NOMO-1 treated with dmso at 0.1 percent for 144 hours (cell line): Measurements from ENCODE around the gene CDHR2.
"Not testable (repeated sequence)": the region's sequence is repeated elsewhere in the genome, so short reads cannot be mapped to it uniquely, and the experiment has no call there.

Experiments used
- DNase-seq: peaks from one replicate; lab custom pipeline; 2025; ENCODE audit not compliant: unreplicated experiment; lab: John Stamatoyannopoulos, UW

Gene CDHR2

DNA sequence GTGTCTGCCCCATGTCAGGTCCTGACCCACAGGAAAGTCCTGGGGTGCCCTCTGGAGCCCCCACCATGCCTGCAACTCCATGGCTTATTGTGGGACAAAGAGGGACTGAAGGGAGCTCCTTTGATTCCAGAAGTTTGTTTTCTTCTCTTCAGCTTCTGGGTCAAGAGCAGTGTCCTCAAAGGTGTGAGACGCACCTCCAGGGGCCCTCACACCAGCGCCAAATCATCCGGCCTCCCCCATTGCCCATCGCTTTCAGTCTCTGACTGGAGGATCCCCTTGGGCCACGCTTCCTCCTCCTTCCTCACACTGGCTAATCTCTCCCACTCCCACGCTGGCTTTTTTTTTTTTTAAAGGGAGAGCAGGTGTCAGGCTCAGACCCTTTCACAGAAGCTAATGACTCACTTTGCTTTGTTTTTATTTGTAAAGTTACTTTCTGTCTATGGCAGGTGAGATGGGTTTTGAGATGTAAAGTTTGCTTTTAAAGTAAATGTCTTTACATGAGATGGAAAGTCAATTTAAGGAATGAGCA is 16.7 kb downstream of the CDHR2 start:
- DNase-seq, result no peak

DNA sequence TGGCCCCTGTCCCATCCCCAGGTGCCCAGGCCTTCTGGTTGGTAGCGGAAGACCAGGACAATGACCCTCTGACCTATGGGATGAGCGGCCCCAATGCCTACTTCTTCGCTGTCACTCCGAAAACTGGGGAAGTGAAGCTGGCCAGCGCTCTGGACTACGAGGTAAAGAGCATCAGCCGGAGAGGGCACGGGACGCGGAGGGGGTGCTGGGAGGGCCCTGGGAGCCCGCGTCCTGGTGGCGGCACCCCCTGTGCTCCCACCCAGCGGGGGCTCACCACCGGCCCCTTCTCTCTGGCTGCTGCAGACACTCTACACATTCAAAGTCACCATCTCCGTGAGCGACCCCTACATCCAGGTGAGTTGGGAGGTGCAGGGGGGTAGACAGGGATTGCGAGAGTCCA is 19.5 kb downstream of the CDHR2 start:
- no peak for DNase-seq

DNA sequence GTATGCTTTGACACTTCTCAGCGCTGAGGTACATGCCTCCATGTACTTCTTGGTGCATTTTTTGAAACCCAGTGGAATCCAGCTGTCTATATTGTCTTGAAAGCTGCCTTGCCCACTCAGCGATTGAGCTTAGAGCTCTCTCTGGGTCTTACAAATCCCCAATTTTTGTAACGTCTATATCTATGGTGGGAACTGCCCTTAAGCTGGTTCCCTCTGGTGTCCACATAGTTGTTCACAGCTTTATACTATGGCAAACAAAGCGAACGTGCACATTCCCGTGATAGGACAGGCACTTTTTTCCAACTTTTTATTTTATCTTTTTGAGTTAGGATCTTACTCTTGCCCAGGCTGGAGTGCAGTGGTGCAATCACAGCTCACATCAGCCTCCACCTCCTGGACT is 20.9 kb downstream of the CDHR2 start:
- no peak for DNase-seq

DNA sequence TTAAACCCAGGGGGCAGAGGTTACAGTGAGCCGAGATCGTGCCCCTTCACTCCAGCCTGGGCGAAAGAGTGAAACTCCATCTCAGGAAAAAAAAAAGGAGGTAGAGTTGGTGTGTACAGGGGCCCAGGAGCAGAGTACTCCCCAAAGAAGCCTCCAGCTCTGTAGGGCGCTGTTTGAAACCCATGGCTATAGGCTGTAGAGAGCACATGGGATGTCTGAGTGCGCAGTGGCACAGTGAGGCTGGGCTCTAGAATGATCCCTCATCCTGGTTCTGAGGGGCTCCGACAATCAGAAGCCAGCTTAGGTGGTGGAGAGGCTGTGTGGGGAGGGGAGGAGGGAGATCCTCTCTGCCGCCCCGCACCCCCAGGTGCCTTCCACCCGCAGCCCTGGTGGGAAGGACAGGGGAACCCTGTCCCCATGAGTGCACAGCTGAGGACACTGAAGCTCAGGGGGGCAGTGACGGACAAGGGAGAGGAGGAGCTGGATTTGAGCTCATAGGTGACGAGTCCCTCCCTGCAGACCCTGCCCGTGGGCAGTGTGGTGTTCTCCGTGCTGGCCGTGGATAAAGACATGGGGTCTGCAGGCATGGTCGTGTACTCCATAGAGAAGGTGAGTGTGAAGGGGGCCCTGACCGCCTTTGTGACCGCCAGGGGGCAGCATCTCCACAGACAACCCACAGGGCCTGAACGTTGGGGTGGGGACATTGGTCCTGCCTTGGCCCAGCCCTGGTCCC is 24.6 kb downstream of the CDHR2 start:
- DNase-seq, result peak; percentile 13

DNA sequence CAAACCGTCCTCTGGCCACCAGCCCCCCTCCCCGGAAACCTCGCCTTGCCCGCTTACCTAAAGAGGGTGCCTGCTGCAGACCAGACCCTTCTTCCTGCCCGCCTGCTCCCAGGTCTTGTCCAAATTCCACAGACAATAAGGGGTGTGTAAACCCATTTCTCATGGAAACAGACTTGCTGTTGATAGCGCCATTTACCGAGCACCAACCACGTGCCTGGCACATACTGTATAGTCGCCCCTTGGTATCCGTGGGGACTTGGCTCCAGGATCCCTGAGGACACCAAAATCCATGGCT is 25.1 kb downstream of the CDHR2 start:
- DNase-seq, result no peak

DNA sequence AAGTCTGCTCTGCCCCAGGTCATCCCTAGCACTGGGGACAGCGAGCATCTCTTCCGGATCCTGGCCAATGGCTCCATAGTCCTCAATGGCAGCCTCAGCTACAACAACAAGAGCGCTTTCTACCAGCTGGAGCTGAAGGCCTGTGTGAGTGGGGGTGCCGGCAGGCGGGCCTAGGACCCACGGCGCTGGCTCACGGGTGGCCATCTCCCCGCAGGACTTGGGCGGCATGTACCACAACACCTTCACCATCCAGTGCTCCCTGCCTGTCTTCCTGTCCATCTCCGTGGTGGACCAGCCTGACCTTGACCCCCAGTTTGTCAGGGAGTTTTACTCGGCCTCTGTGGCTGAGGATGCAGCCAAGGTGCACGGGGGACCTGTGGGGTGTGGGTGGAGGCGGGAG is 25.9 kb downstream of the CDHR2 start:
- DNase-seq, result no peak

DNA sequence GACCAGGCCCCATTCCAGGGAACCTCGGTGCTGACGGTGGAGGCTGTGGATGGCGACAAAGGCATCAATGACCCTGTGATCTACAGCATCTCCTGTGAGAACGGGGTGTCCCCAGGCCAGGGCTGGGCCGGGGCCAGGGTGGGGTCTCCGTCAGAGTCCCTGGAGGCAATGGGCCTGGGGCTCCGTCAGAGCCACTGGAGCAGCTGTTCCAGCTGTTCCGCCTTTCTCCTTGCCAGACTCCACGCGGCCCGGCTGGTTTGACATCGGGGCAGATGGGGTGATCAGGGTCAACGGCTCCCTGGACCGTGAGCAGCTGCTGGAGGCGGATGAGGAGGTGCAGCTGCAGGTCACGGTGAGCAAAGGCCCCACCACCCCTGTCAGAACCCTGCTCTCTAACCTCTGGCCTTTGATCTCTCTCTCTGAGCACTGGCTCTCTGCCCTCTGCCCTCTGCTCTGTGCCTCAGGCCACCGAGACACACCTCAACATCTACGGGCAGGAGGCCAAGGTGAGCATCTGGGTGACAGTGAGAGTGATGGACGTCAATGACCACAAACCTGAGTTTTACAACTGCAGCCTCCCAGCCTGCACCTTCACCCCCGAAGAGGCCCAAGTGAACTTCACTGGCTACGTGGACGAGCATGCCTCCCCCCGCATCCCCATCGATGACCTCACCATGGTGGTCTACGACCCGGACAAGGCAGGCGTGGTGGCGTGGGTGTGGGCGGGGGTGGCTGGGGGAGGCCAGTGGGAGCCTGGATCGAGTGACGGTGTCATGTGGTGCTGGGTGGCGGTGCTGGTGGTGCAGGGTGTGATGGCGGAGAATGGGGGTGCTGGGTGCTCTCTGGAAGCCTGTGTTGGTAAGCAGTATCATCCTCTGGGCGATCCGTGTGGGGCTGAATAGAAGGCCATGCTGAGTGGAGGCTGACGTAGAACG is 26.6 kb downstream of the CDHR2 start:
- DNase-seq, result no peak

DNA sequence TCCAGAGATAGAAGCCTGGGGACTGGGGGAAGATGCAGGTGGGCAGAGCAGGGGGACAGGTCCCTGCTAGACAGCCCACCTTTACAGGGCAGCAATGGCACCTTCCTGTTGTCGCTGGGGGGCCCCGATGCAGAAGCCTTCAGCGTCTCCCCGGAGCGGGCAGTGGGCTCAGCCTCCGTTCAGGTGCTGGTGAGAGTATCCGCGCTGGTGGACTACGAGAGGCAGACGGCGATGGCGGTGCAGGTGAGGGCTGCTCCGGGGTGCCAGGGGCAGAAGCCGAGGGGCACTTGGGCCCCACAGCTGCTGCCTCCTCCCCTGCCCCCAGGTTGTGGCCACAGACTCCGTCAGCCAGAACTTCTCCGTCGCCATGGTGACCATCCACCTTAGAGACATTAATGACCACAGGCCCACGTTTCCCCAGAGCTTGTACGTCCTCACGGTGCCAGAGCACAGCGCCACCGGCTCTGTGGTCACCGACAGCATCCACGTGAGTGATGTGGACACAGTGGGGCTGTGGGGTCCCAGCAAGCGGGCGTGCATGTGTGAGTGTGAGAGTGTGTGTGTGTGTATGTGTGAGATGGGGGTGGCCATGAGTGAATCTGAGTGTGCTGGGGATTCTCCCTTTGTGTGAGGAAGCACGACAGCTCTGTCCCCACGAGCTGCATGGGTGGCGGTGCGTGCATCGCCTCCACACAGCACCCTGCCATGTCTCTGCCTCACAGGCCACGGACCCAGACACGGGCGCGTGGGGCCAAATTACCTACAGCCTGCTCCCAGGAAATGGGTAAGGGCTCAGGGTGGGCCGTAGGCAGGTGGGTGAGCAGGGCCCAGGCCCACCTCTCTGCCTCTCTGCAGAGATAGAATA is 28.4 kb downstream of the CDHR2 start:
- no peak for DNase-seq

DNA sequence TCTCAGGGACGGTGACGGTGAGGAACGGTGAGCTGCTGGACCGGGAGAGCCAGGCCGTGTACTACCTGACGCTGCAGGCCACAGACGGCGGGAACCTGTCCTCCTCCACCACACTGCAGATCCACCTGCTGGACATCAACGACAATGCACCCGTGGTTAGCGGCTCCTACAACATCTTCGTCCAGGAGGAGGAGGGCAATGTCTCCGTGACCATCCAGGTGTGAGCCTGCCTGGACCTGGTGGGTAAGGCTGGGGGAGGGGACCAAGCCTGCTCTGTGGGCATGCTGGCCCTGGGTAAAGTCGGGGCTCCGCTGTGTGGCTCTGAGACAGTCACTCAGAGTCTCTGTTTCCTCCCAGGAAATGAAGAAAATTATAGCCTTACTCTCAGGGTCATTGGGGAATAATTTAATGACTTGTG is 29.3 kb downstream of the CDHR2 start:
- DNase-seq, result no peak

DNA sequence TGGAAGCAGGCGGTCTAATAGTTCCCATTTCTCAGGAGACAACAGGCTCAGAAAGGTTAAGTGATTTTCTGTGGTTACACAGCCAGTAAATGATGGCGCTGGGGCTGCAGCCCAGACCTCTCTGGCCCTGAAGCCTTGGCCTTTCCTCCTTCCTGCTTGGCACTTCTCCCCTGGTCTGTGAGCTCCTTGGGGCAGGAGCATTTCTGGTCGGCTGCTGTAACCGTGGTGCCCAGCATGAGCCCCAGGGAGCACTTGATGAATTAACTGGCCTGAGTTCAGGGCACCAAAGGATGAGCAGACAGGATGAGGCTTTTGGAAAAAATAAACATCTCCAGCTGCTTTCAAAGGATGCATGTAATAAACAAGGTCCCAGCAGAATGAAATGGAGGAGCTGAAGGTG is 30.2 kb downstream of the CDHR2 start:
- no peak for DNase-seq

DNA sequence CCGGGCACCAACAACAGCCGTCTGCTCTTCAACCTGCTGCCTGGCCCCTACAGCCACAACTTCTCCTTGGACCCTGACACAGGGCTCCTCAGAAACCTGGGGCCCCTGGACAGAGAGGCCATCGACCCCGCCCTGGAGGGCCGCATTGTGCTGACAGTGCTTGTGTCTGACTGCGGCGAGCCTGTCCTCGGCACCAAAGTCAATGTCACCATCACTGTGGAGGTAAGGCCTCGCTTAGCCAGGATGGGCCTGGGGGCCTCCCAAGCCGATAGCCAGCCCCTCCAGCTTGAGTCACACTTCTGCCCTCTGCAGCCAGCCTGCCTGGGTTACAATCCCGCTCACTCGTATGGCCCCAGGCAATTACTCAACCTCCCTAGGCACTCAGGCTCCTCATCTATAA is 32.2 kb downstream of the CDHR2 start:
- DNase-seq, result no peak

DNA sequence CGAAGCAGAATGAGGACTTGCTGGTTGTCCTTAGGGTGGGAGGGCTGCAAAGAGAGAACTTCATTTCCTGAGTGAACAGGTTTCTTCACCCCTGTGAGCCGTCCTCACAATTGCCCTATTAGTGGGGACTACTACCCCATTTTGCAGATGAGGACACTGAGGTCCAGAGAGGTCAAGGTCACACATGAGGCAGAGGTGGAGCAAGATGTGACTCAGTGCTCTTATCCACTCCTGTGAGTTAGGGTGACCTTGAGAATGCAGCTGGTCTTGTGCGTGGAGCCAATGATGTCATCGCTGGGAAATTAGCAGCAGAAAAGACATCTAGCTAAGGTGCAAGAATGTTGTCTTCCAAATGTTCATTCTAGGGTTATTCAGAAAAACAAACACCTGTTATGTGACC is 33.9 kb downstream of the CDHR2 start:
- no peak for DNase-seq

DNA sequence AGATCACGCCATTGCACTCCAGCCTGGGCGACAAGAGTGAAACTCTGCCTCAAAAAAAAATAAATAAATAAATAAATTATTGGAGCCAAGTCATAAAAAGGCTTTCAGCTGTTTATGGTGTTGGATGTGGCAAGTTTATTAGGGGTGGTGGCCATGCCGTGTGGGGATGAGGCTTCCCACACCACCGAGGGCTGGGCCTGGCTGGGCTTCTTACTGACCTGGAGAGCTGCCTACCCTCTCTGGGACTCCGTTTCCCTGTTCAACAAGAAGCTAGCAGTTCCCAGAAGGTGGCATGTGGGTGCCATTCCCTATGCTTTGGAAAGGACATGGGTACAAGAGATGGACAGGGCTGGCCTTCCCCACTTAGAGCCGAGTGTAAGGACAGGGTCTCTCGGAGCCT is 38.3 kb downstream of the CDHR2 start:
- no peak for DNase-seq

DNA sequence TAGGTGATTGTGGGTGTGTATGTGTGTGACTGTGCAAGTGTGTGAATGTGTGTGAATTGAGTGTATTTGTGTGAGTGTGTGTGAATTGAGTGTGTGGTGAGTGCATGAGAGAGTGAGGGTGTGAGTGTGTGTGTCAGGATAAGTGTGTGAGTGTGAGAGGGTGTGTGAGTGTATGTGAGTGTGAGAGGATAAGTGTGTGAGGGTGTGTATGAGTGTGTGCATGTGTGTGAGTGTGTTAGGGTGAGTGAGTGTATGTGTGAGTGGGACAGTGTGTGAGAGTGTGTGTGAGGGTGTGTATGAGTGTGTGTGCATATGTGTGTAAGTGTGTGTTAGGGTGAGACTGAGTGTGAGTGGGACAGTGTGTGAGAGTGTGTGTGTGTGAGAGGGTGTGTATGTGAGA is 39.2 kb downstream of the CDHR2 start:
- no peak for DNase-seq

DNA sequence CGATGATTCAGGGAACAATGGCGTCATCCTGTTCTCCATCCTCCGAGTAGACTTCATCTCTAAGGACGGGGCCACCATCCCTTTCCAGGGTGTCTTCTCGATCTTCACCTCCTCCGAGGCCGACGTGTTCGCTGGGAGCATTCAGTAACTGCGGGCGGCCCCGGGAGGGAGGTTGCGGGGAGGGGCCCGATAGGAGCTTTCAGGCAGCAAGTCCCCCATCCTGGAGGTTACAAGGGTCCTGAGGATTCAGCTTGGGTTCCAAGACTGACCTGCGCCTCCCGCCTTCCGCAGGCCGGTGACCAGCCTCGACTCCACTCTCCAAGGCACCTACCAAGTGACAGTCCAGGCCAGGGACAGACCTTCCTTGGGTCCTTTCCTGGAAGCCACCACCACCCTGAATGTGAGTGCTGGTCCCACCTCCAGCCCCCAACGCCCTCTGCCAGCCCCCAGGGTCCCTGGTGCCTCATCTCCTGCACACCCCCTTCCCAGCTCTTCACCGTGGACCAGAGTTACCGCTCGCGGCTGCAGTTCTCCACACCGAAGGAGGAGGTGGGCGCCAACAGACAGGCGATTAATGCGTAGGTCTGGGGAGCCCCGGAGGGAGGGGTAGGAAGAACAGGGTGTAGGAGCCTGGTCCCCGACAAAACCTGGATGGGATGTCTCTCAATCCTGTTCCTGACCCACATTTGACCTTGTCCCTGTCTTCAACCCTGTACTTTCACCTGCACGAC is 40.1 kb downstream of the CDHR2 start:
- DNase-seq, result no peak

DNA sequence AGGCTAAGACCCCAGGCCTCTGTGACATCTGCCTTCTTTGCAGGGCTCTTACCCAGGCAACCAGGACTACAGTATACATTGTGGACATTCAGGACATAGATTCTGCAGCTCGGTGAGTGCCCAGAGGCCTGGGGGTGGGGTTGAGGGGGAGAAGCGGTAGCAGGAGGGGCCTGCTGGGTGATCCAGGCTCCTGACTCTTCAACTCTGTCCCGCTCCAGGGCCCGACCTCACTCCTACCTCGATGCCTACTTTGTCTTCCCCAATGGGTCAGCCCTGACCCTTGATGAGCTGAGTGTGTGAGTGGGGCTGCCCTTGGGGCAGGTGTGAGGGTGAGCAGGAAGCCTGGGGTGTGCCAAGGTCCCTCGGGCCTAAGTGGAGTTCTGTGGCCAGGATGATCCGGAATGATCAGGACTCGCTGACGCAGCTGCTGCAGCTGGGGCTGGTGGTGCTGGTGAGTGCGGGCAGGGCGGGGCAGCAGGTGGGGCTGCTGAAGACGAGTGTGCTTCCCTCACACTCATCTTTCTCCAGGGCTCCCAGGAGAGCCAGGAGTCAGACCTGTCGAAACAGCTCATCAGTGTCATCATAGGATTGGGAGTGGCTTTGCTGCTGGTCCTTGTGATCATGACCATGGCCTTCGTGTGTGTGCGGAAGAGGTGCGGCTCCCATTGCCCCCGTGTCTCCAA is 41.0 kb downstream of the CDHR2 start:
- DNase-seq, result no peak

DNA sequence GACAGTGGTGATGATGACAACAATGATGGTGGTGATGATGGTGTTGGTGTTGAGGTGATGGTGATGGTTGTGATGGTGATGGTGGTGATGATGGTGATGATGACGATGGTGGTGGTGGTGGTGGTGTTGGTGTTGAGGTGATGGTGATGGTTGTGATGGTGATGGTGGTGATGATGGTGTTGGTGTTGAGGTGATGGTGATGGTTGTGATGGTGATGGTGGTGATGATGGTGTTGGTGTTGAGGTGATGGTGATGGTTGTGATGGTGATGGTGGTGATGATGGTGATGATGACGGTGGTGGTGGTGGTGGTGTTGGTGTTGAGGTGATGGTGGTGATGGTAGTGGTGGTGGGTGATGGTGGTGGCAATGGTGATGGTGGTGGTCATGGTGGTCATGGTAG is 42.5 kb downstream of the CDHR2 start:
- not testable (repeated sequence) for DNase-seq

DNA sequence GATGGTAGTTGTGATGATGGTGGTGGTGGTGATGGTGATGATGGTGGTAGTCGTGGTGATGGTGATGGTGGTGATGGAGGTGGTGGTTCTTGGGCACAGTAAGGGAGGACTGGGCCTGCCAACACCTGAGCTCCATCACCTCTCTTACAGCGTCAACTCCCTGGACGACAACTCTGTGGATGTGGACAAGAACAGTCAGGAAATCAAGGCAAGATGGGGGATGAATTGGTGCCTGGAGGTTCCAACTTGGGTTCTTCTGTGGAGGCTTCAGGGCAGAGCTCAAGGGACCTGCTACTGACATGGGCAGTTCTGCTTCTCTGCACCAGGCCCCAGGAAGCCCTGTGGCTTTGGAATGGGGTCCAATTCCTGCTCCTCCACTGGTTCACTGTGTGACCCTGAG is 43.4 kb downstream of the CDHR2 start:
- no peak for DNase-seq

DNA sequence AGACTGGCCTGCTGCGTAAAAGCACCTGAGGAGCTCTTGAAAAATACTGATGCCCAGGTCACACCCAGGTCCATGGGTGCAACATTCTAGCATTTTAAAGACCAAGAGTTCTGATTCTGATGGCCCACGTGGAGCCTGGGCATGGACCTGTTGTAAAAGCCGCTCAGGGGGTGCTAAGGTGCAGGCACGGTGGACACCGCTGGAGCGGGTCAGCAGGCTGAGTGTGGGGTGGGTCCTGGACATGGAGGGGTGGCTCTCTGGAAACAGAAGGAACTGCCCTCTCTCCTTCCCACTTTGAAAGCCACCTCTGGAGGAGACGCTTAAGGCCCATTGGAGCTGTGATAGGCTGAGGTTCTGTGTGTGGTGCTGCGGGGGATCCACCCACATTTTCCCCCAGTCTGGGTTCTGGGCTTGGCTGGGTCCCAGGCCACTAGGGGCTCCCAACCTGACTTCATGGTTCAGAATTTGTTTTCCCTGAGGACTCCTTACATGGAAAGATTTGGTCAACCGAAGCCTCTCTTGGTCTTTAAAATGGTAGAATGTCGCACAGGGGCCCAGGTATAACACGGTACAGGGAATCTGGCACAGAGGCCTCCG is 44.2 kb downstream of the CDHR2 start:
- no peak for DNase-seq

DNA sequence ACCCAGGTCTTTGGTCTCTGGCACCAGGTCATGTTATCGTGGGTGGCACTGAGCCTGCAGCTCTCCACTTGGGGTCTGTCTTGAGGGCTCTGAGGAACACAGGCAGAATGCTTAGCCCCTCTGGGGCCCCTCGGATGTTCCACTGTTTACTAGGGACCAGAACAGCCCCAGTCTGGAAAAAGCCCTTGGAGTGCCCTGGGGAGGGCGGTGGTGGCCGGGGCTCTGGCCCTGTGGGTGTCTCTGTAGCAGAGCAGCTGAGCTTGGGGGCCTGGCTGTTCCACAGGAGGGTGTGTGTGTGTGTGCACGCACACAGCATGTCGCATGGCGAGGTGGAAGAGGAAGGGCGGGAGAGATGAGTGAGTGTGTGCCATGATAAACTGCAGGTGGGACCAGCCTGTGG is 45.4 kb downstream of the CDHR2 start:
- DNase-seq, result no peak
